NCI-H1436 (cell line): ENCODE data around the gene SLC2A1.

Source experiments
- DNase-seq: peaks from one replicate; lab custom pipeline; 2025; lab: John Stamatoyannopoulos, UW

Gene SLC2A1

GRCh38 chr1:42958488-42959319, at the start of gene SLC2A1:
Gene SLC2A1, minus strand, starts transcription at chr1:42958868. Its CDS starts 217 bp downstream, at chr1:42958651.
- peak; percentile 85 for DNase-seq

GRCh38 chr1:43007377-43008114, 48.9 kb upstream of the SLC2A1 start:
- DNase-seq = no peak

GRCh38 chr1:43005460-43006361, 47.0 kb upstream of the SLC2A1 start:
- DNase-seq = no peak

GRCh38 chr1:43004587-43005459, 46.2 kb upstream of the SLC2A1 start:
- DNase-seq = no peak

GRCh38 chr1:43002766-43003165, 44.1 kb upstream of the SLC2A1 start:
- DNase-seq = no peak

- no peak for DNase-seq
These were observed 43.4 kb upstream of the SLC2A1 start for GRCh38 chr1:43002116-43002515.

GRCh38 chr1:43001434-43001833, 42.8 kb upstream of the SLC2A1 start:
- no peak for DNase-seq

GRCh38 chr1:43000271-43000670, 41.6 kb upstream of the SLC2A1 start:
- DNase-seq = no peak

- DNase-seq = no peak
These were observed 40.6 kb upstream of the SLC2A1 start for GRCh38 chr1:42999308-42999707.

- no peak for DNase-seq
These were observed 39.7 kb upstream of the SLC2A1 start for GRCh38 chr1:42998386-42998785.

GRCh38 chr1:42996384-42996970, 37.8 kb upstream of the SLC2A1 start:
- no peak for DNase-seq

- DNase-seq = no peak
These were observed 35.0 kb upstream of the SLC2A1 start for GRCh38 chr1:42993502-42994136.

GRCh38 chr1:42992054-42992571, 33.4 kb upstream of the SLC2A1 start:
- DNase-seq = no peak

GRCh38 chr1:42990757-42991346, 32.2 kb upstream of the SLC2A1 start:
- no peak for DNase-seq

GRCh38 chr1:42983693-42984092, 25.0 kb upstream of the SLC2A1 start:
- no peak for DNase-seq

- no peak for DNase-seq
These were observed 24.6 kb upstream of the SLC2A1 start for GRCh38 chr1:42983253-42983652.

- DNase-seq = no peak
These were observed 24.0 kb upstream of the SLC2A1 start for GRCh38 chr1:42982641-42983040.

GRCh38 chr1:42981871-42982270, 23.2 kb upstream of the SLC2A1 start:
- no peak for DNase-seq

- no peak for DNase-seq
These were observed 22.7 kb upstream of the SLC2A1 start for GRCh38 chr1:42981255-42981805.
